ENCODE data around the gene RND2.
"Not testable (repeated sequence)": the region's sequence is repeated elsewhere in the genome, so short reads cannot be mapped to it uniquely, and the experiment has no call there.

Gene RND2

DNA sequence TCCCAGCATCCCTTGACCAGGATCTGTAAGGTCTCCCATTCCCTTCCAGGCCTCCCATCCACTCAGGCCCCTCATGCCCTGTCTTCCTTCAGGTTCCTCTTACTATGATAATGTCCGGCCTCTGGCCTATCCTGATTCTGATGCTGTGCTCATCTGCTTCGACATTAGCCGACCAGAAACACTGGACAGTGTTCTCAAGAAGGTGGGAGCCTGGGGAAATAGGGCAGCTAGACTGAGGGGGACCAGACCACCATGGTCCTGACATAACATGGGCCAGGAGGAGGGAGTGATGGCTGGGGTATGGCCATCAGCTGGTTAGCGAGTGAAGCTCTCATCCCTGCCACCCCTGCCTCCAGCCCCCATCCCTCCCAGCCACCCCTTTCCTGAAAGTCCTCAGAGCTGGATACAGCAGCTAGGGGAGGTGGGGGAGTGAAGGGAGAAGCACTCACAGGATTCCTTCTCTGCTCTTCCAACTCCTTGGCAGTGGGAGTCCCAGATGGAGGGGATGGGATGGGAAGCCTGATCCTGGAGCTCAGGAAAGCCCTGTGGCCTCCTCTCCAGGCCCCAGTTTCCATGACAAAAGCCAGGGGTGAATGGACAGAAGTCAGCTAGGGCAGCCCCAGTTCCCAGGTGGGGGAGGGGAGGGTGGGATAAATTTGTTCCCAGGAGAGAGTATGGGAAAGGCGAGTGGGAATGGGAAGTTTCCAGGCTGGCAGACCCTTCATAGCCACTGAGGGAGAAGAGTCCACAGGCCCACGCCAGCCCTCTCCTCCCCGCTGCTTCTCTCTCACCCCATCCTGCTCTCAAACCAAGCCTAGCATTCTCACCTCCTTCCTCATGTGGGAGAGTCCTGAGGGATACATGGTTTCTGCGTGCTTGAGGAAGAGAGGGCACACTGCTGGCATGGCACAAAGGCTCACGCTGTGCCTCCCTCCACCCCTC, 2.3 kb downstream of the RND2 start:
- no peak for DNase-seq

DNA sequence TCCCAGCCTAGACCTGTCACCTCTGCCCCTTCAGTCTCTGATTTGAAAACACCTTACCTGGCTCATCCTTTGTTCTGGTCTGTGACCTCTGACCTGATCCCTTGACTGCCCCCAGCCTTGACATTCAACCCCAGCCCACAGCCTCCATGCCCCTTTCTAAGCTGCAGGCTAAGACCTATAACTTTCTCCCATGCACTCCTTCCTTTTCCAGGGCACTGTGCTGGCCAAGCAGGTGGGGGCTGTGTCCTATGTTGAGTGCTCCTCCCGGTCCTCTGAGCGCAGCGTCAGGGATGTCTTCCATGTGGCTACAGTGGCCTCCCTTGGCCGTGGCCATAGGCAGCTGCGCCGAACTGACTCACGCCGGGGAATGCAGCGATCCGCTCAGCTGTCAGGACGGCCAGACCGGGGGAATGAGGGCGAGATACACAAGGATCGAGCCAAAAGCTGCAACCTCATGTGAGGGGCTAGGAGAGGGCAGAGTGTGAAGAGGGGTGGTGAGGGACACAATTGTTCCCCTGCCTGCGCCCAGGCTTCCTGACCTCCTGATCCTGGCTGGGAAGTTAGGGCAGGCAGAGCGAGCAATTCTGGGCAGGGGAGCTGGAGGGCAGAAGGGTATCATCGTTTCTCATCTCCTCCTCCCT, 3.3 kb downstream of the RND2 start:
- no peak for DNase-seq

DNA sequence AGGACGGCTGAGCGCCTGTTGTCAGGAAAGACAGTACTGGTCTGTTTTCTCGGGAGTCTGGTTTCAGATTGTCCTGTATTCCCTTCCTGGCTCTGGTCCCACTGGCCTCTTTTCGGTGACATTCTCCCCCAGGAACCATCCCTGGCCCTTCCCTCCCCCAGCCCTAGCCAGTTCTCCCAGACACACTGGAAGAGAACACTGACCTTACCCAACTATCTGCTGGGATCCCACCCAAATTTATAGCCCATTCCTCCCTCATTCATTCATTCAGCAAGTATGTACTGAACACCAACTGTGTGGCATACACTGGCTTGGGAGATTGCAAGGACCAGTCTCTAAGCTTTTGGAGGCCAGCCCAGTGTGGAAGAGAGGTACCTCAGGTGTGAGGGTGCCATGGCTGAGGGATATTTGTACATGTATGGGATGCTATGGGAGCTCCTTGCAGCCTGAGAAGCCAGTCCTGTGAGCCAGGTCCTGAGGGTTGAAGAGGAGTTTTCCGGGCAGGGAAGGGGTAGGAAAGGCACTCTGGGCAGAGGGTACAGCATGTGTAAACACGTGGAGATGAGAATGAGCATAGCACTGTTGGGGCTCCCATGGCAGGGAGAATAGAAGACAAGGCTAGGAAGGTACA, 5.2 kb downstream of the RND2 start:
- DNase-seq = no peak

DNA sequence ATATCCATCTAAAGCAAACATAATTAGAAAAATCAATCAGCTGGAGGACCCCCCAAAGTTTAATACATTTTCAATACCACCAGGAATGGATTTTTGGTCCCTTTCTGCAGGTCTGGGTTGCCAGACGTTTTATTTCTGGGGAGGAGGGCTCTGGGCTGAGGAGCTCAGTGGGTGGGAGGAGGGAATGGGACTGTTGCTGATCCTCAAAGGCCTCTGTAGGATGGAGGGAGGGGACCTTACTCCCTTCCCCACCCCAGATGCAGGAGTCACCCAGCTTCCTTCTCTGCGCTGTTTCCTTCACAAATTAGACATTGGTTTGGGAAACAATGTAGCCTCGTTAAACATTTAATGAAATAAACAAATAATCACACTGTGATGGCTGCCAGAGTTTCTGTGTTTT, 6.6 kb downstream of the RND2 start:
- DNase-seq = no peak

DNA sequence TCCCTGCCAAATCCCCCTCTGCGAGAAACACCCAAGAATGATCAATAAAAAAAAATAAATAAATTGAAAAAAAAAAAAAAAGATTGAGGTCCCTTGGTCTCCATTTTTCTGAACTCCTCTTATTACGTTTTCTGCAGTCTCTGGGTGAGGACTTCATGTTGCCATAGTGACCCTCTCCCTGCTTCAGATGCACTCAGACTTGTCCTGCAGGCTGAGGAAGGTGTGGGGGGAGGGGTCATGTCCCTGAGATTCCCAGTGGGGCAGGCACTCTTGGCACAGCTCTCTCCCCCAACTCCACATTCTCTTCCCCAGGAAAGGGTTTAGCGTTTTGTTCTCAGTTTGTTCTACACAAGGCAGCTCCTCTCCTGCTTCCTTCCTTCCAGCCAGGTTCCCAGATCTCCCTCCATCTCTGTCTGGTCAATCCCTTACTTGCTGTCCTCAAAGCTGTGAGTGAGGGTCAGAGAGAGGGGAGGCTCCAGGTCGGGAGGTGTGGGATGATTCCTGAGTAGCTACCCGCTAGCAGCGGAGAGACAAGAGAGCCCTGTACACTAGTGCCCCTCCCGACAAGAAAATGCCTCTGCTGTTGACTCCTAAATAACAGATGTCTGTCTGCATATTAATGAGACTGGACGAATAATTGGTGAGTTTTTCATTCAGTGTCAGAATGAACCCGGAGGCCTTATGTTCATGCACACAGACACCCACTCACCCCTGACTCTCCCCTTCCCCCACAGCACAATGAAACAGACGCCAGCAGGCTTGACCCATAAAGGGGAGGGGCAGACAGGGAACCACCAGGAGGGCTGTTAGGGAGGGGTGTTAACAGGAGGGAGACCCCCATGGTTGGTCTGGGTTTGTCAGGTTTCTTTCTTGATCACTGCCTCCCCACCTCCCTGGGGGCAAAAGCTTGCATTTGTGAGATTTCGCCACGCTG, 9.2 kb downstream of the RND2 start:
- DNase-seq = no peak

DNA sequence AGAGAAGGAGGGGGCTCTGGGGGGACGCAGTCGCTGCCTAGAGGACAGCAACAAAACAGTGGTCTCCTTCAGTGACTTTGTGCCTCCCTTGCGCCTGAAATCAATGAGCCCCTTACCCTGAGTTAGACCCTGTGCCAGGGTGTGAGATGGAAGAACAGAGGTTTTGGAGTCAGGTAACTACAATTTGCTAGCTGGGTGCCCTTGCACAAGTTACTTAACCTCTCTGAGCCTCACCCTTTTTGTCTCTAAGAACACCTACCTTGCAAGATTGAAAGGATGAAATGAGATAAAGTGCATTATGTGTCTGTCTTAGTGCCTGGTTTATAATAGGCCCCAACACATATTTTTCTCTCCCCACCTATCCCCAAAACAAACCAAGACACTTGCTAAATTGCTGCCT, 9.9 kb downstream of the RND2 start:
- no peak for DNase-seq

DNA sequence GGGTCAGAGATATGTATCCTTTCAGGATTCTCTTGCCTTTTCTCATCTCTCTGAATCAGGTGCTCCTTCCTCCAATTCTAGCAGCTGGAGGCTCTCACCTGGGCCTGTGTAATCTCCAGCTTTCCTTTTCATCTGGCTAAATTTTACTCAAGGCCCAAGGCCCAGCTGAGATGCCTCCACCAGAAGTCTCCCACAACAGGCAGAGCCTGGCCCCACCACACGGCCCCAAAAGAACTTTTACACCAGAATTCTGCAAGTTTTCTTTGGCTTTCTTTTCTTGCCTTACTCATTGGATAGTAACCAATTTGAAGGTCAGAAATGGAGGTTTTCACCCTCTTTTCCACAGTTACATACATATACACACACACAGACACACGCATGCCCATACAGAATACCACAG, 14.6 kb downstream of the RND2 start:
- no peak for DNase-seq

DNA sequence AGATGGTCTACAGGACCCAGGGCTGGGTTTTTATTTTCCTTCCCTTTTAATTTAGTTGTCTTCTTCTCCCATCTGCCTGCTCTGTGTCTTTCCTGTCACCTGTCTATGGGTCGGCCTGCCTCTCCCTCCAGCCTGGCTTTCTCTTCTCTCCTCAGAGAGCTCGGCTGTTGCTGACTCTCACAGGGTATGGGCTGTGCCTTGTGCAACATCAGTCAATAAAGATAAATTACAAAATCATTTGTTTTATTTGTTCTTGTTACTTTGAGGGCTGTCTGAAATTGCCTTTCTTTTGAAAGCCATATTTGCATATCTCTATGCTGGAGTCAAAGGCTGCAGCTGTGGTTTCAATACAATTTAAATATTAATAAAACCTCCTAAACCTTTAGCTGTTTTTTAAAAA, 15.6 kb downstream of the RND2 start:
- DNase-seq = no peak

DNA sequence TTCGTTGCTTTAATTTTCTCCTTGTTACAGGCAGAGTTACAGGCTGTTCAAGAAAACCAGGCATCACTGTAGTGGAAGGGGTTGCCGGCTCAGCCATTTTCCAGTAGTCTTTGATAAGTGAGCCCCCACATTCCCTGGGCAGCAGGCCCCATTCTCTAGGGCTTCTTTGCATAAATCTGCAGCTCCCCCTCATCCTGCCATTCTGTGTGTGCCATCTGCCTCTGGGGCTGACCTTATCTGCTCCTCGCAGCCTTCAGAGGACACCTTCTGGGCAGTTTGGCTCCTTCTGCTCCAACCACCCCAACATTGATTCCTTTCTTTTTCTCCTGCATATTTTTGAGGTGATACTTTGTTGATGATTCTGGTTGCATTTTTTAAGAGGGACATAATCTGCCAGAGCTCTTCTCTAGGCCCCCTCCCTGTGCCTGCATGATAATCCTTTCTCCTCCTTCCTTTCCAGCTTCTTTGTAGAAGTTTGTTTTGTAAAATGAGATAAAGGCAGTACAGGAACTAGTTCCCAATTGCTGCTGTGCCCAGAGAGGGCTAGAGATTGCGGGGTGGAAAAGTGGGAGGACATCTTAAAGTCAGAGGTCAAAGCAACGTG, 17.1 kb downstream of the RND2 start:
- no peak for DNase-seq

DNA sequence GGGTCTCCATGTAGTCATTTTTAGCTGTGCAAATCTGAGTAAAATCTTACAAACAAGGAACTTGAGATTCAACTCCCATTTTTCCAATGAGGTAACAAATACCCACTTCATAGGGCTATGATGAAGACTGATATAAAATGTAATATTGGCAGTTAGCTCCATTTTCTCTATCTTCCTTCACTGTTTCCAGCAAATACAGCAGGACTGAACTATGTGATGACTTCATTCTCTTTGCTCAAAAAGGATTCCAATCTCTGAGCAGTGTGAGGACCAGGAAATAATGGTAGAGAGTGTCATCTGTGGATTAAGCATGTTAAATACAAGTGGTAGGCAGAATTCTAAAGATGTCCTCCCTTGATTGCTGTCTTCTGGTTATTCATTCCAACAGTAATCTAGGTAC, 18.3 kb downstream of the RND2 start:
- DNase-seq = no peak

DNA sequence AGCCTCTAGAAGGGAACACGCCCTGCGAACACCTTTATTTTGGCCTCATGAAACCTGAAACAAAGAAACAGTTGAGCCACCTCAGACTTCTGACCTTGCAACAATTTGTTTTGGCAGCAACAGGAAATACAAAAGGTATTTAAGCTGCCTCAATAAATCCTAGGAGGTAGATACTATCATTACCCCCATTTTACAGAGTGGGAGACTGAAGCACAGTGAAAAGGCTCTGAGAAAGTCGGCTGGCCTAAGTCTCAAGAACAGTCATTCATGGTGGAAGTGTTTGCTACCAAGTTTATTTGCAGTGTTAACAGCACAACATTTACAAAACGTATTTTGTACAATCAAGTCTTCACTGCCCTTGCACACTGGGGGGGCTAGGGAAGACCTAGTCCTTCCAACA, 19.0 kb downstream of the RND2 start:
- DNase-seq = no peak

DNA sequence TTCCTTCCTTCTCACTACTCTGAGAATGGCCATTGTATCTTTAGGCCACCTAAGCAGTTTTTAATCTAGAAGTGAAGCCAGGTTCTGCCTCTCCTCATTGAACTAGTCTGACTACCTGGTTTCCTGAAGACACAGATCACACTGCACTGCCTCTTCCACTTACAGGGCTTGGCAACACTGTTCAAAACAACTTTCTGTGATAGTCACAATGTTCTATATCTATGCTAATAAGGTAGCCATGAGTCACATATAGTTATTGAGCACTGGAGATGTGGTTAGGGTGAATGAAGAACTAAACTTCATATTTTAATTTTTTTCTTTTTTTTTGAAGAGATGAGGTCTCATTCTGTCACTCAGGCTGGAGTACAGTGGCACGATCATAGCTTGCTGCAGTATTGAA, 26.9 kb downstream of the RND2 start:
- DNase-seq = no peak

DNA sequence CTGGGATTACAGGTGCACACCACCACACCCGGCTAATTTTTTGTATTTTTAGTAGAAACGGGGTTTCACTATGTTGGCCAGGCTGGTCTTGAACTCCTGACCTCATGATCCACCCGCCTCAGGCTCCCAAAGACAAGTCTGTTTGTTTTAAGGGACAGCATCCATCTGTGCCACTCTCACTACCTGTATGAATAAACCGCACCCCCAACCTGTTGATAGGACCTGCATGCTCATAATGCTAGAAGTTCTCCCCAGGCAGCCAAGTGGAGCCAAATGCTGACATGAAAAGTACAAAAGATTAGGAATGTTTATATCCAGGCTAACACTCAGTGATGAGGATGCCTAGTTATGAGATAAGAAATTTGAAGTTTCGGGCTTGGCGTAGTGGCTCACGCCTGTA, 28.0 kb downstream of the RND2 start:
- not testable (repeated sequence) for DNase-seq

DNA sequence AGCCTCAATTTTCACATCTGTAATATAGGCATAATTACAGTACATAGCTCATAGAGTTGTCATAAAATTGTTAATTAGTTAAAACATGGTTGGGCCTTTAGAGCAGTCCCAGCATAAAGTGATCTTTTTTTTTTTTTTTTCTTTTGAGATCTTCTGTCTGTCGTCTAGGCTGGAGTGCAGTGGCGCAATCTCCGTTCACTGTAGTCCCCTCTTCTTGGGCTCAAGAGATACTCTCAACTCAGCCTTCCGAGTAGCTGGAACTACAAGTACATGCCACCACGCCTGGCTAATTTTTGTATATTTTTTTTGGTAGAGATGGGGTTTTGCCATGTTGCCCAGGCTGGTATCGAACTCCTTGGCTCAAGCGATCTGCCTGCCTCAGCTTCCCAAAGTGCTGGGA, 31.0 kb downstream of the RND2 start:
- no peak for DNase-seq

DNA sequence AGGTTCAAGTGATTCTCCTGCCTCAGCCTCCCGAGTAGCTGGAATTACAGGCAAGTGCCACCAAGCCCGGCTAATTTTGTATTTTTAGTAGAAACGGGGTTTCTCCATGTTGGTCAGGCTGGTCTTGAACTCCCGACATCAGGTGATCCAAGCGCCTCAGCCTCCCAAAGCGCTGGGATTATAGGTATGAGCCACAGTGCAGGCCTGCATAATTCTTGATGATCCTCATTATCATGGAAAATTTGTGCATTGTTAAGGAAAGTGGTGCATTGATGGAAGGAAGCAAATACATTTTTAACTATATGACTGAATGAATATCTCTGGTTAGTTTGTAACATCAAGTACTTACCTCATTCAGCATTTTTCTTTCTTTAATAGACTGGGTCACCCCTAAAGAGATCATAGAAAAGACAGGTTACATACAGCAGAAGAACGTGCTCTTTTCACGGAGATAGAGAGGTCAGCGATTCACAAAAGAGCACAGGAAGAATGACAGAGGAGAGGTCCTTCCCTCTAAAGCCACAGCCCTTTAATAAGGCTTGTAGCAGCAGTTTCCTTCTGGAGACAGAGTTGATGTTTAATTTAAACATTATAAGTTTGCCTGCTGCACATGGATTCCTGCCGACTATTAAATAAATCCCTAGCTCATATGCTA, 38.1 kb downstream of the RND2 start:
- DNase-seq = no peak

DNA sequence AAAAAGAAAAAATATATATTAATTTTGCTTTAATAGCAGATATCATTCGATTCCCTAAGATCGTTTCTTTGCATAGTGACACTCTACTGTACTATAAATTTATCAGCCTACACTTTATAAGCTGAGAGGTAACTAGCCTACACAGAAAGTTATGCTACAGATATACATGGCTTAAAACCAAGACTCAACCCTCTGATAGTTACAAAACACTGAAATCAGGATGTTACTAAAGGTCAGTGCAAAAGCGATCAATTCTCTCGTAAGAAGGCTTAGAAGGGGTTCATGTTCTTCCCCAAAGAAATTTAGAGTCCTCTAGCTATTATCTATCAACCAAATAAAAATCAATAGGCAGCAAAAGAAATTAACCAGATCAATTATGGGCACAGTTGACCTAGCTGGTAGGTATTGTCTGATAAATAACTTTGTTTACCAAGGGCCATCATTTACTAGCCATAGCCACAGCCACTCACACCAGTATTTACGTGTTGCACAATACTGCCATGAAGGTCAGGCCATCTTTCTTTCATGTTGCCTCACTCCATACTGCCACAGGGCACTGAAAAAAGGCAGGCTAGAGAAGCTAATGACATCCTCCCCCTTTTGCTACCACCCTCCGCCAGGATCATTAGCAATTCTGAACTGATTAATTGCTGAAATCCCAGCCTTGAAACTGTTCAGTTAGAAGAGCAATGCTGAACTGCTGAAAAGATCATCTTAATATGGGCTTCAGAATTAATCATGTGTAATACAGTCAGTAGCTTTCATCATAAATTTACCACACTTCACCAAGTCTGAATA, 43.7 kb downstream of the RND2 start:
- DNase-seq = no peak

DNA sequence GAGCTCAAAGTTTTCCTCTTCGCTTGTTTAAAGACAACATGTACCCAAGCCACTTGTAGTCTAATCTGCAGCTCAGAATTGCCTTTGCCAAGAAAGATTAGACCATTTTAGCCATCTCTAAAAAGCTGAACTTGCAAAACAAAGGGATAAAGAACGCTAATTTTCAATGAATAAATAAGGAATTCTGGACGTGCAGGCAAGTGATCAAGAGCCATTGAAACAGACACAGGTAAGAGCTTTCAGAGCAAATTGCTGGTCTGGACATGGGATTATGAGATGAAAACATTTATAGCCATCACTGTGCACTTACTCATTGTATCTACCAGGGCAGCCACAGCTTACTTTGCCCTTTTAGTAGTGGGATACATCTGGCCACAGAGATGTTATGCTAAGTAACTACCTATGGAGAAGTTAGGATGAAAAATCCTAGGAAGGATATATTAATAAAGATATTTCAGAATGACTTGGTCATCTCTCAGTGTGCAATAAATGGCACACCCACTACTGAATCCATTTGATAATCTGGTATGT, 44.4 kb downstream of the RND2 start:
- DNase-seq = no peak

DNA sequence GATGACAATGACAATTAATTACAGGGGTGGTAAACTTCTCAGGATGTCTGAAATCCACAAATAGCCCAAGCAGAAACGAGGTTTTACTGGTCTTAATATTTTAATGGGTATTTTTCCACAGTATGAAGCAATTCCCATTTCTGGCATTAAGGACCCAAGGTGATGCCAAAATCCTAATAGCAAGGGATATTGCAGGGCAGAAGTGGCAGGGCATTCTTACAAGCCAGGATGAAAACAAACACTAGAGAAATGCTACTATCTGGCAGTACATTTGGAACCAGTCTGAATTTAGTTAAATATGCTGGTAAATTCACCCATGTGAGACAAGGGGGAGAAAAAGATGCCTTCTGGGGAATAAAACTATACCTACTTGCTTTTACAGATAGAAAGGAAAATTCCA, 45.2 kb downstream of the RND2 start:
- DNase-seq = no peak

DNA sequence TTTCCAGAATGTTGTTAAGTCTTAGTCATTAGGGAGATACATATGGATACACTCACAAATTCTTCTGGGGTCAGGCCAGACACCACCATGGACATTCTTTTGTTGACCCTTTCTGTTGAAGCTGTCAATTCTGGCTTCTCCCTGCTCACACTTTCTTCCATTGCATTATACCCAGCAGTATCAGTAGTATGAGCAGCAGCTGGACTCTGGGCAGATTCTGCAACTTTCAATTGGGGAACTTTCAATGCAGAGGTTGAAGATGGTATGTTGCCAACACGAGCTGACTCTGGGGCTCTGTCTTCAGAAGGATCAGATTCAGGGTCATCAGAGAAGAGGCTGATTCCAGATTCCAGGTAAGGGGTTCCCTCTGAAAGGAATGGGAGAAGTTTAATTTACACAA, 45.8 kb downstream of the RND2 start:
- DNase-seq = no peak

DNA sequence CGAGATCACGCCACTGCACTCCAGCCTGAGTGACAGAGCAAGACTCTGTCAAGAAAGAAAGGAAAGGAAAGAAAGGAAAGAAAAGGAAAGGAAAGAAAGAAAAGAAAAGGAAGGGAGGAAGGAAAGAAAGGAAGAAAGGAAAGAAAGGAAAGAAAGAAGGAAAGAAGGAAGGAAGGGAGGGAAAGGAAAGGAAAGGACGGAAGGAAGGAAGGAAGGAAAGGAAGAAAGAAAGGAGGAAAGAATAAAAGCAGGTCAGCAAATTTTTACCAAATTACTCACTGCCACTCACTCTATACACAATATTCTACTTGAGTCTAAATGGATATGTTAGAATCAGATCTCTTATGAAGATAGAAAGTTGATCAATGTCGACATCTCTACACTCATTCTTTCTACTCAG, 49.8 kb downstream of the RND2 start:
- no peak for DNase-seq
